HG02588 (cell line): ENCODE results near the gene PCGF1.
A peak's percentile ranks its signal among the peaks of the same experiment; 100 is the strongest.
"Not testable (repeated sequence)": the region's sequence is repeated elsewhere in the genome, so short reads cannot be mapped to it uniquely, and the experiment has no call there.

Source experiments
- ATAC-seq: cut with Tn5 transposase; IDR thresholded peaks from one replicate; pipeline ENCODE4 v1.9.1; 2021; ENCODE audit warnings: mild to moderate bottlenecking, moderate library complexity; ENCODE audit not compliant: unreplicated experiment

Gene PCGF1

GRCh38 chr2:74499940-74500577 is 7.4 kb downstream of the PCGF1 start:
- no peak for ATAC-seq

GRCh38 chr2:74499267-74499939 is 8.1 kb downstream of the PCGF1 start, which contains the start of gene LBX2:
TSS of gene LBX2 (minus strand) at chr2:74499603. CDS start at chr2:74499537, 66 bp downstream.
- ATAC-seq: no peak

- ATAC-seq: no peak
Measured at GRCh38 chr2:74498500-74499266, 8.8 kb downstream of the PCGF1 start.

DNA sequence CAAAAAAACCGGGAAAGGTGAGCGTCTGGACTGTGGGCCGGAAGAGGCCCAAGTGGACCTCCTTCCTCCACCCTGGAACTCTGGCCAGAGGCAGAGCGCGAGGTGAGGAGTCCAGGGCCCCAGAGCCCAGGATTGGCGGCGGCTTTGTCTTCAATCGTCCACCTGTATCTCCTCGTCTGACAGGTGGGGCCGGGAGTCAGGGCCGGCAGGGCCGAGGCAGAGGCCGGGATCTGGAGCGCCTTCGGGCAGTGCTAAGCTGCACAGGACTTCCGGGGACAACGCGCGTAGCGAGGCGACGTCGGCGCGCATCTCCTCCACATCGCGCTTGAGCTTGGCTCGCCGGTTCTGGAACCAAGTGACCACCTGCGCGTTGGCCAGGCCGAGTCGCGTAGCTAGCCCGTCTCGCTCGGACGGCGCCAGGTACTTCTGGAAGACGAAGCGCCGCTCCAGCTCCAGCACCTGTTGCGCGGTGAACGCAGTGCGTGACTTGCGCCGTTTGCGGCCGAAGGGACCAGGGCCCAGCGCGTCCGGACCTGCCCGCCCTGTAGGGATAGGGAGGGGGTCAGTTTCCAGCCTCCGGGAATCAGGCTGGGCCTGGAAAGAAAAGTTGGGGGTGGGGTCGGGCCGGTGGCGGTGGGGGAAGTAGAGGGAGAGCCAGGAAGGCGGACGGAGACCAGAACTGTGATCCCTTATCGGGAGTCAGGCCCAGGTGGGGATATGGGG is 9.6 kb downstream of the PCGF1 start:
- ATAC-seq: no peak

DNA sequence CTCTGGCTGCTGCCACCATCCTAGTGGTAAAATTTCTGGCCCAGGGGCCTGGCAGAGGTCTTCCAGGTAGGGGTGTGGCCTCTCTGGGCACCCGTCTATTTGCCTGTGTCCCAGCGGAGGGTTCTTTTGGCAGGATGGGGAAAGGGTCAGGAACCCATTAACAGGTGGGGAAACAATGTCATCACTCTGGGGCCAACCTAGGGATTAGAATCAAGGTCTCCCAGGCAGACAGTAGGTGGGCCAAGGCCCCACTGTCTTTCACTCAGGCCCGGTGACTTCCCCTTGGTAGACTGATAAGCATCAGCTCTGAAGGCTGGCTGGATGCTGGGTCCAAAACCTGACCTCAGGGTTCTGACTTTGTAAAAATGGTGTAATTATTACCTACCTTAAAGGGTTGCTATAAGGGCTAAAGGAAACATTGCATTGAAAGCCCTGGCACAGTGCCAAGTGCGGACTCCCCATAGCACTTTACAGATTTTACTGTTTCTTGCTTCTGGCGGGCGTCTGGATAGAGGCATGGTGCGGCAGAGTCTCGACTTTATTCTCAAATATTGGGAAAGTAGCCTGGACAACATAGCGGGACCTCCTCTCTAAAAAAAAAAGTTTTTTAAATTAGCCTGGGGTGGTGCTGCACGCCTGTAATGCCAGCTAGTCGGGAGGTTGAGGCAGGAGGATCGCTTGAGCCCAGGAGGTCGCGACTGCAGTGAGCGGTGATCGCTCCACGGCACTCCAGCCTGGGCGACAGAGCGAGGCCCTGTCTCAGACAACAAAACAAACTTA is 10.3 kb downstream of the PCGF1 start:
- no peak for ATAC-seq

DNA sequence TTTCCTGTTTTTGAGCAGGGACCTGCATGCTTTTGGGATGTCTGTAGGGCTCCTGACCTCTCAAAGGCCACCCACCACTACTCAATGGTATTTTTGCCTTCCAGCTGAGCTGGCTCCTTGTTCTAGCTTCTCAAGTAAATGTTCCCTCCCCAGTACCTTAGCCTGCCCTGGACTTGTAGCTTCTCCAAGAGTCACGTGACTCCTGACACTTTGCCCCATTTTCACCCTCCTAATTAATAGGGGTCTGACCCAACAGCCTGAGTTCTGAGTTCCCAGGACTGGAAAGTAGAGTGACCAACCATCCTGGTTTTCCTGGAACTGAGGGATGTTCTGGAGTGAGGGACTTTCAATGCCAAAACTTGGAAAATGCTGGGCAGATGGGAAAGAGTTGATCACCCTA is 12.1 kb downstream of the PCGF1 start:
- ATAC-seq: no peak

DNA sequence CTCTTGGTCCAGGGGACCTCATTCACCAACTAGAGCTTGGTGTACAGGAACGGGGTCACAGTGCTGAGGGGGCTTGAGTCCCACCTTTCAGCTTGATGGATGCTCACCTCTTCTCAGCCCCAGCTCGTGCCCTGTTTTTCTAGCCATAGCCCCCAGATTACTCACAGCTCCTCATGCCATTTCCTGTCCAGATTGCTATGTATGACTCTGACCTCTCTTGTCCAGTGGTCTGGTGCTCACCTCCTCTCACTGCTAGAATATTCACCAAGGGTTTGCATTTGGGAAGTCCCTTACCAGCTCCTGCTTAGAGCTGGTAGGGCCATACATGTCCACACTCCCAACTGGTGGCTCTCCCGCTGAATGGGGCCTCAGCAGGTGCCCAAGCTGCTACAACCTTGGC is 13.9 kb downstream of the PCGF1 start:
- no peak for ATAC-seq

GRCh38 chr2:74491648-74492544 is 15.6 kb downstream of the PCGF1 start:
- no peak for ATAC-seq

- no peak for ATAC-seq
Measured at GRCh38 chr2:74489906-74490305, 17.6 kb downstream of the PCGF1 start.

DNA sequence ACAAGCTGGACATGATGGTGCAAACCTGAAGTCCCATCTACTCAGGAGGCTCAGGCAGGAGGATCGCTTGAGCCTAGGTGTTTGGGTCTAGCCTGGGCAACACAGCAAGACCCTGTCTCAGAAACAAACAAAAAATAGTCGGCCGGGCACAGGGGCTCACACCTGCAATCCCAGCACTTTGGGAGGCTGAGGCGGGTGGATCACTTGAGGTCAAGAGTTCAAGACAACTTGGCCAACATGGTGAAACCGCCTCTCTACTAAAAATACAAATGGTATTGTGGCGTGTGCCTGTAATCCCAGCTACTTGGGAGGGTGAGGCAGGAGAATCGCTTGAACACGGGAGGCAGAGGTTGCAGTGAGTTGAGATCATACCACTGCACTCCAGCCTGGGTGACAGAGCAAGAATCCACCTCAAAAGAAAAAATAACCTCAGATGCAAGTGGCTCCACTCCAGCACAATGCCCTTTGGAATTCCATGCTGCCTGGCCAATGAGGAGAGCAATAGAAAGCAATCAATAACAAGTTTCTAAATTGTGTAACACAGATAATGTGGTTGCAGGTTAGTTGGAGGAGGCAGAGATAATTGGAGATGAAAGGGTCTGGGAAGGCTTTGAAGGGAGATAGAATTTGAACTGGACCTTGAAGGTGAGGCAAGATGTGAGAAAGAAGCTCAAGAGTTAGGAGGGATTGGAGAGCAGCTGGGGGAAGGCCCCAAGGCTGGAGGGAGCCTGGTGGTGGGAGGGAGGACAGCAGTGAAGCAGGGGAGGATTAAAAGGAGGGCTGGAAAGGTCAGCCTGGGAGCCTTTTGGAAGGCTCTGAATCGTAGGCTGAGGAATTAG is 18.6 kb downstream of the PCGF1 start:
- no peak for ATAC-seq

DNA sequence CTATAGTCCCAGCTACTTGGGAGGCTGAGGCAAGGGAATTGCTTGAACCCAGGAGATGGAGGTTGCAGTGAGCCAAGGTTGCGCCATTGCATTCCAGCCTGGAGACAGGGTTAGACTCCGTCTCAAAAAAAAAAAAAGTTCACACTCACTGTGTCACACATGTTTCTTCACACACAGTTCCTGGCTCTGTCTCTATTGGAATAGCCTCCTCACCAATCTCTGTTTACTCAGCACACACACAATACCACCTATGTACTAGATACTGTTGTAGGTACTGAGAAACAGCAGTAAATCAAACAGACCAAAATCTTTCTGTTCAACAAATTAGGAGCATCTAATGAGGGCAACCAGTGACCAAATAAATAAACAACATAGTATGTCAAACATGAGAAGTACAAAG is 21.4 kb downstream of the PCGF1 start:
- ATAC-seq: no peak

DNA sequence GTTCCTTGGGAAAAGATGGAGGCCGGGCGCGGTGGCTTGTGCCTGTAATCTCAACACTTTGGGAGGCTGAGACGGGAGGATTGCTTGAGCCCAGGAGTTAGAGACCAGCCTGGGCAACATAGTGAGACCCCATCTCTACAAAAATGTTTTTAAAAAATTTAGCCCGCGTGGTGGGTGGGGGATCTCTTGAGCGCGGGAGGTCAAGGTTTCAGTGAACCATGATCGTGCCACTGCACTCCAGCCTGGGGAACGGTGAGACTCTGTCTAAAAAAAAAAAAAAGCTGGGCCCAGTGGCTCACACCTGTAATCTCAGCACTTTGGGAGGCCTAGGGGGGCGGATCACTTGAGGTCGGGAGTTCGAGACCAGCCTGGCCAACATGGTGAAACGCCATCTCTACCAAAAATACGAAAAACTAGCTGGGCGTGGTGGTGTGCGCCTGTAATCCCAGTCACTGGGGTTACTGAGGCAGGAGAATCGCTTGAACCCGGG is 23.8 kb downstream of the PCGF1 start:
- ATAC-seq: not testable (repeated sequence)

- peak; percentile 86 for ATAC-seq
Measured at GRCh38 chr2:74482801-74483674, 24.5 kb downstream of the PCGF1 start, which contains the start of the genes CCDC142 and TTC31. TSS of gene CCDC142 (minus strand) at chr2:74482998. CDS start at chr2:74482837, 161 bp downstream. TSS of gene TTC31 (plus strand) at chr2:74483081. CDS start at chr2:74483096, 15 bp downstream.

- peak; percentile 42 for ATAC-seq
Measured at GRCh38 chr2:74481961-74482800, 25.3 kb downstream of the PCGF1 start.

- no peak for ATAC-seq
Measured at GRCh38 chr2:74481431-74481830, 26.1 kb downstream of the PCGF1 start.

GRCh38 chr2:74474899-74475298 is 32.6 kb downstream of the PCGF1 start:
- no peak for ATAC-seq
